Forelimb muscle (tissue), 1 donor: Measurements from ENCODE around the gene RCAN1. TPM values are rescaled to one million over a fixed set of nuclear protein-coding genes. Genes with fewer than 3 reads are reported as not detected.

Experiments
- DNase-seq: peaks from one replicate; pipeline ENCODE4 v3.0.0-alpha.2; 2013; ENCODE audit warnings: low read depth
- polyA plus RNA-seq: library from polyadenylated mRNA; unstranded; fragments of 120-200 nt; gene quantifications from one replicate; pipeline ENCODE4 v1.2.1, GENCODE V29; 2013; ENCODE audit not compliant: insufficient read length

Gene RCAN1
- polyA plus RNA-seq, result 16.3 TPM

GRCh38 chr21:34614628-34615486 lies at the start of gene RCAN1:
RCAN1 (minus strand) TSS chr21:34615113; CDS start chr21:34615011, 102 bp downstream.
- peak; percentile 80 for DNase-seq

GRCh38 chr21:34661848-34662247 lies 46.9 kb upstream of the RCAN1 start:
- no peak for DNase-seq

DNA sequence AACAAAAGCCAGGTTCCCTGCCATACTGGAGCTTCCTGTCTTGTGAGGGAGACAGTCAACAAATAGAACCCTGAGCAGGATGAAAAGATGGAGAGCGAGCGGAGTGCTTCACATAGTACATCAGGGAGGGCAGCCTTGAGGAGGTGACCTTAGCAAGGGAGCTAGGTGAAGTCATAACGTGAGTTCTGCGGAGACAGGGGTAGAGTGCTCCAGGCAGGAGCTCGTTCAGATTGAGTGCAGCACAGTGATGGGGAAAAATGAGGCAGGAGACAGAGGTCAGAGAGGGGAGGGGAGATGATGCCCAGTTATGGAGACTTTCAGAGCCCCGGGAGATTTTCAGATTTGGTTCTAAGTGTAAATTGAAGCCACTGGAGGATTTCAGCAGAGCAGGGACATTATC lies 38.6 kb upstream of the RCAN1 start:
- no peak for DNase-seq

GRCh38 chr21:34651642-34652041 lies 36.7 kb upstream of the RCAN1 start:
- no peak for DNase-seq

- DNase-seq, result no peak
Measured at GRCh38 chr21:34650861-34651431, 36.0 kb upstream of the RCAN1 start.

GRCh38 chr21:34649400-34649799 lies 34.5 kb upstream of the RCAN1 start:
- DNase-seq, result no peak

DNA sequence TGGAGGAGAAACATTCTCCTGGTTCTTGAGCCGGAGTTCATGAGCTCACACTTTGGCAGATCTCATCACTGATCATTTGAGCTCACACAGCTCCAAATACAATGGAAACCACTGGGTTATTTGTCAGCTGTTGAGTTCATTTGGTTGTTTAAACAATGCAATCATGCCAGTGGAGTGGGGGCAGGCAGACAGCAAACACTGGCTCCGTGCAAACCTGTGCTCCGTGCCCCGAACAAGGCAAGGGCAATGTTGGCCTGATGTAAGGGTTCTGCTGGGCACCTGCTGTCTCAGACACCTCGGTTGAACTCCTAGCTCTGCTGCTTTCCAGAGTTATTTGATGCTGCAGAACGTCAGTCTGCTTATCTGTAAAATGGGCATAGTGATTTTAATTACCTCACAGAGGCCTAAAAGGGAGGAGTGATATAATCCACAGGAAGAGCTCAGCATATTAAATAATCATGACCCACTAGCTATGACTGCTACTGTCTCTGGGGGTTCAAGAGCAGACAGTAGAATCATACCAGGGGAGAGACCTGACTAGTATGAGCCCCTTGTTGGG lies 33.9 kb upstream of the RCAN1 start:
- no peak for DNase-seq

GRCh38 chr21:34647555-34647954 lies 32.6 kb upstream of the RCAN1 start:
- DNase-seq, result no peak

DNA sequence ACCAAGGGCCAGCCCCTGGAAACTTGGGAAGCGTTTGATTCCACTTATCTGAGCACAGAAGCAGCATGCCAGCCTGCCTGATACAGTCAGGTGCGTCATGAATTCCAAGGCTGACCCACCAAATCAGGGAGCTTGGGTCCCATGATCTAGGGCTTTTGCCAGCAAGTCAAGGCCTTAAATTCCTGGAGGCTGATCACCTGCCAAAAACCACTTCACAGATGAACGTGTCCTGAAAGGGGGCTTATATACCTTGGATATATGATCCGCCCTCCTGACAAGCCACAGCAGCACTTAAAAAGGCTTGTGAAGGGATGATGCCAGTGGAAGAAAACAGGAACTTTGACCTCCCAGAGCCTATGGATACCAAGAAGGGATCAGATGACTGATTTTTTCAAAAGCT lies 29.9 kb upstream of the RCAN1 start:
- no peak for DNase-seq

GRCh38 chr21:34642211-34643075 lies 27.5 kb upstream of the RCAN1 start:
- no peak for DNase-seq

GRCh38 chr21:34640858-34641257 lies 25.9 kb upstream of the RCAN1 start:
- no peak for DNase-seq

DNA sequence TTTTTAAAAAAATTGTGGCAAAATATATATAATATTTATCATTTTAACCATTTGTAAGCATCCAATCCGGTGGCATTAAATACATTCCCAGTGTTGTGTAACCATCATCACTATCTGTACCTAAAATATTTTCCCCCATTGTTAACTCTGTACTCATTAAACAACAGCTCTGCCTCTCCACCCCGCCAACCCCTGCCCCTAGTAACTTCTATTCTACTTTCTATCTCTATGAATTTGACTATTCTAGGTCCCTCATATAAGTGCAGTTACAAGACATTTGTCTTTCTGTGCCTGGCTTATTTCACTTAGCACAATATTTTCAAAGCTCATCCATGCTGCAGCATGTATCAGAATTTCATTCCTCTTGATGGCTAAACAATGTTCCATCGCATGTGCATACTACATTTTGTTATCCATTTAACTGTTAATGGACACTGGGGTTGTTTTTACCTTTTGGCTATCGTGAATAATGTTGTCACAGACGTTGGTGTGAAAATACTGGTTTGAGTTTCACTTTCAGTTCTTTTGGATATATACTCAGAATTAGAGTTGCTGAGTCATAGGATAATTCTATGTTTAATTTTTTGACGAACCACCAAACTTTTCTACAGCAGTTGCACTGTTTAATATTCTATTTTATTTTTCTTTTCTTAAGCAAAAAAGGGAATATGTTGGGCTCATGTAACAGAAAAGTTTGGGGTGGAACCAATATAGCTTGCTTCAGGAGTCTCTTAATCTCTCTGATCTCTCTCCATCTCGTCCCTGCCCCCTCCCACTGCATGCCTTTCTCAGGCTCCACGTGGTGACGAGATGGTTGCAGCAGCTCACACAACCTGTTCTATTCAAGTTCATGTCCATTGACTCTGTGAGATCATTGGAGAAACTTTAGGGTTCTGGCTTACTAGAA lies 25.2 kb upstream of the RCAN1 start:
- DNase-seq, result no peak

GRCh38 chr21:34639250-34639649 lies 24.3 kb upstream of the RCAN1 start:
- DNase-seq, result no peak

GRCh38 chr21:34636961-34637360 lies 22.0 kb upstream of the RCAN1 start:
- no peak for DNase-seq

DNA sequence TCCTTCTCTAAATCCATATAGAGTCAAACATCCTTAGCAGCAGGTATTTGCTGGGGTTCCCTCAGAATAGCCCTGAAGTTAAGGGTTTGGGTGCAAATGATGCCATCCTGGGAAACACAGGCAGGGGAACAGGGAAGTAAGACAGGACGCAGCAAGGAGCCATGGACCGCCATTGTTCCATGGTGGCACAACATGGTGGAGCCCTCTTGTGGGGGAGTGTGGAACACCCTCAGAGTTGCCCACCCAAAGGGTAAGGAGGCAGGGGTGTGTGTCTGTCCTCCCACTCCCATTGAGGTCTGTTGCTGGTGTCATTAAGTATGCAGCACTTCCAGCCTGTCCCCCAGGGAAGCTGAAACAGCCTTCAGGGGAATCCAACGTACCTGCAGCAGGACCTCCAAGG lies 20.4 kb upstream of the RCAN1 start:
- no peak for DNase-seq

DNA sequence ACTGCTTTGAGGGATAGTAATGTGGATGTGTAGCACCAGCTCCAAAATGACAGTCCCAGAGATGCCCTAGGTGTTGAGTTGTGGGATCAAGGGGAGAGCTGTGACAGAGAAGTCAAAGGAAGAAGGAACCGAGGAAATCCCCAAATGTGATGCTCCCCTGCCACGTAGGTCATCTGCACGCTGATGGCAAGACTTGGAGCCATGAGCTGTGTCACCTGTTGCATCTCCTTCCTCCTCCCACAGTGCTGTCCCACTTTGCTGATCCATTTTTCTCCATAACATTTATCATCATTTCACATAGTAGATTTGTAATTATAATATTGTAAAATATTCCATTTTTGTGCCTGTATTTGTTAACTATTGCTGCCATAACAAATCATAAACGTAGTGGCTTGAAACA lies 17.6 kb upstream of the RCAN1 start:
- DNase-seq, result no peak

DNA sequence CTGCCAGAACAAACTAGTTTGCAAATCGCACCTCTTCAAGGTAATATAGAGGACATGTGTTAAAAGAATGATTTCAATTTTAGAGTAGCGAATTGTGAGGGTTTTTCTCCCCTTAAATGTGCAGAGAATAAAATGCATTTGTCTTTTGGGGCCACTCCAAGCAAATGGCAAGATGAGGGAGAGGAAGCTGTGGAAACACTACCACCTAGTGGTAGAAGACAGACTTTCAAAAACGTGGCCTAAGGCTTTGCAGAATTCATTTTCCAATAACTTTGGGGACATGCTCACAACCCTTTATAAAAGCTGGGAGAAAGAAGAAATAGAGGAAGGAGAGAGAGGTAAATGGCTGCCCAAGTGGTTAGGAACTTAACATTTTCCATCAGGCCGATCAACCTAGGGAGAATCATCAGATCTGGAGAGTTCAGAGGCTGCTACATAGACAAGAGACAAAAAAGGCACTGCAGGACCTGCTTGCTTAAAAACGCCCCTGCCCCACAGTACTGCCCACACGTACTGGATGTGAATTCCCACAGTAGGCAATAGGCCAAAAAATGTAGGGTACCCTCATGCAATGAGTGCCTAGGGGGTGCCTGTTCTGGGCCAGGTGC lies 15.7 kb upstream of the RCAN1 start:
- peak; percentile 46 for DNase-seq

DNA sequence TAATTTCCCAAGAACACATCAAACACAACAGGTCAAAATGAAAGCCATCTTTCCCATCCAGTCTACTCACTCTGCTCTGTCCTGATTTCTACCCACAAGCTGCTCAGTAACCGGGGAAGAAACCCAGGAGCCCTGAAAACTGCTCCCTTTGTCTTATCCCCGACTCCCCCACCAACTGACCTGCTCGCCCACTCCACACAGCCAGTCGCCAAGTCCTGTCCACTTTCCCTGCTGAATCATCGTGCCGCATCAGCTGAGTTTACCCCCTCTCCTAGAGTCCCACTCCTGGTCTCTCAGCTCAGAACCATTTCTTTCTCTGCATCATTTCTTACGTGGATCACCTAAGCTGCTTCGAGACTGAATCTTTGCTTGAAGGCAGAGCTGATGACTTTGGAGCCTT lies 11.2 kb upstream of the RCAN1 start:
- no peak for DNase-seq

DNA sequence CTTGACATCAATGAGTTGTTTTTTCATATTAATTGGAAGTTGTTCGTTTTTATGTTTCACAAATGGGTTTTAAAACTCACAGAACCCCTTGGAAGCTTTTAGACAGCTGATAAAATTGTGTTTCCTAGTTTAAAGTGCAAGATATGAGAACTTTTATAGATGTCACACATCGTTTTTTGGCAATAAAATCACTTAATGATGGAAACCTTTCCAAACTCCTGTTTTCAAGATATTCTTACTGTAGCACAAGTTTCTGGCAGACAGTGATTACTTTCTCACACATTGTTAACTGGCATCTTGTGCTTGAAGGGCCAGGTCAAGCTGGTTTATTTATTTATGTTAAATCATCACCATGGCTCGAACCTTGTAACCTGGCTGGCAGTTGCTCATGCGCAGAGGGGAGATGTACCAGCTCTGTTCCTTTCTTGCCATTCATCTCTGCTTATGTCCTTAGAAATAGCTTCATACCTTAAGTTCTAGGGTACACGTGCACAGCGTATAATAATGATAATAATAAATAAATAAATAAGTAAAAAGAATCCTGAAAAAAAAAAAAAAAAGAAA lies 10.2 kb upstream of the RCAN1 start:
- DNase-seq, result no peak

GRCh38 chr21:34623516-34623915 lies 8.6 kb upstream of the RCAN1 start:
- no peak for DNase-seq
